B cell (primary cell): ENCODE results near the gene NSUN5.

Experiments used
- EZH2 ChIP-seq: IDR thresholded peaks from 2 replicates; pipeline ENCODE4 v1.6.1; 2012; ENCODE audit warnings: borderline replicate concordance, low read depth, mild to moderate bottlenecking, moderate library complexity, low read length; ENCODE audit not compliant: insufficient read depth, poor library complexity, severe bottlenecking
- TF ChIP-seq, protein P1 (sequence below): fragments of 200-600 bp; IDR thresholded peaks from one replicate; pipeline ENCODE4 v1.8.0; 2022; ENCODE audit warnings: antibody characterized with exemption, mild to moderate bottlenecking

GRCh38 chr7:73316521-73316920 is 7.9 kb upstream of the NSUN5 start:
- TF ChIP-seq, protein P1, sequence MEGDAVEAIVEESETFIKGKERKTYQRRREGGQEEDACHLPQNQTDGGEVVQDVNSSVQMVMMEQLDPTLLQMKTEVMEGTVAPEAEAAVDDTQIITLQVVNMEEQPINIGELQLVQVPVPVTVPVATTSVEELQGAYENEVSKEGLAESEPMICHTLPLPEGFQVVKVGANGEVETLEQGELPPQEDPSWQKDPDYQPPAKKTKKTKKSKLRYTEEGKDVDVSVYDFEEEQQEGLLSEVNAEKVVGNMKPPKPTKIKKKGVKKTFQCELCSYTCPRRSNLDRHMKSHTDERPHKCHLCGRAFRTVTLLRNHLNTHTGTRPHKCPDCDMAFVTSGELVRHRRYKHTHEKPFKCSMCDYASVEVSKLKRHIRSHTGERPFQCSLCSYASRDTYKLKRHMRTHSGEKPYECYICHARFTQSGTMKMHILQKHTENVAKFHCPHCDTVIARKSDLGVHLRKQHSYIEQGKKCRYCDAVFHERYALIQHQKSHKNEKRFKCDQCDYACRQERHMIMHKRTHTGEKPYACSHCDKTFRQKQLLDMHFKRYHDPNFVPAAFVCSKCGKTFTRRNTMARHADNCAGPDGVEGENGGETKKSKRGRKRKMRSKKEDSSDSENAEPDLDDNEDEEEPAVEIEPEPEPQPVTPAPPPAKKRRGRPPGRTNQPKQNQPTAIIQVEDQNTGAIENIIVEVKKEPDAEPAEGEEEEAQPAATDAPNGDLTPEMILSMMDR, result no peak
- TF ChIP-seq EZH2, result no peak
